NCI-H2081 treated with DMSO at 0.1 percent for 48 hours (cell line): ENCODE data around the gene WNT7B.

Experiments
- DNase-seq: peaks from one replicate; lab custom pipeline; 2025; lab: John Stamatoyannopoulos, UW

Gene WNT7B

DNA sequence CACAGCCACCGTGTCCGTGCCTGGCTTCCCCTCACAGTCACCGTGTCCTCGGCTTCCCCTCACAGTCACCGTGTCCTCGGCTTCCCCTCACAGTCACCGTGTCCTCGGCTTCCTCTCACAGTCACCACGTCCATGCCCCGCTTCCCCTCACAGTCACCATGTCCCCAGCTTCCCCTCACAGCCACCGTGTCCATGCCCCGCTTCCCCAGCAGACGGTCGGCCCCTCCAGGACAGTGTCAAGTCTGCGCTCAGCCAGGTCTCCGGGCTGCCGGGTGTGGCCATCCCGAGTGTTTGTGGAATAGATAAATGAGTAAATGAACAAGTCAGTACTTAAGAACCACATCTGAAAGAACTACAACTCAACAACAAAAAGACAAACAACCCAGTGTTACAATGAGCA, 23.8 kb downstream of the WNT7B start:
- DNase-seq: no peak

DNA sequence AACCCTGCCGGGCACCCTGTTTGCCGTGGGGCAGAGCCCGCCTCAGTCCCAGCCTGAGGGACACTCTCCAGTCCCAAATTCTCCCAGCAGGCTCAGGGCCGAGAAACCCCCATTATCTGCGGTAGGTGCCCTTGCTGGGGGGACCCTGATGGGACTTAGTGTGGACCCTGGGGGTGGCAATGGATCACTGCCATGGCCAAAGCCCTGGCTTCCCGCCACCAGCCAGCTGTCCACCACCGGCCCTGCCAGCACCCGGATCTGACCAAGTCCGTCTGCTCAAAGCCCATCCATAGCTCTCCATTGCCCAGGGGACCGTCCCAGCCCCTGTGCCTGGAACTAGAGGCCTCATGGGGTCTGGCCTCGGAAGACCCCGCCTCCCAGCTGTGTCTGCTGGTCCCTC, 24.4 kb downstream of the WNT7B start:
- no peak for DNase-seq

DNA sequence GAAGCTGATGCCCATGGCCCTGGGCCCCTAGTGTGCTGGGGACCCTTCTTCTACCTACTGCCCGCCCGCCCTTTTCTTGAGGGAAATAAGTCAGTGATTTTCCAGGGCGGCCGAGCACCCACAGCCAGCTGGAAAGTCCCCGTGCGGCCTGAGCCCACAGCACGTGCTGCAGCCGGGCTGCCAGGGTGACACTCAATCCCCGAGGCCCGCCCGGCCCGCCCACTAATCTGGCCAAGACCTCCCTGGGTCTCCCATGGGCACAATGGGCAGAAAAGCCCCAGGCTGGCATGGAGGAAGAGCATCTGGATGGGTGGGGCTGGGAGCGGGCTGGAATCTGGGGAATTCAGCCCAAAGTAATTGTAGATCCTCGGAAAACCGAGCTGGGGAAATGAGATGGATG, 24.8 kb downstream of the WNT7B start:
- DNase-seq: no peak

DNA sequence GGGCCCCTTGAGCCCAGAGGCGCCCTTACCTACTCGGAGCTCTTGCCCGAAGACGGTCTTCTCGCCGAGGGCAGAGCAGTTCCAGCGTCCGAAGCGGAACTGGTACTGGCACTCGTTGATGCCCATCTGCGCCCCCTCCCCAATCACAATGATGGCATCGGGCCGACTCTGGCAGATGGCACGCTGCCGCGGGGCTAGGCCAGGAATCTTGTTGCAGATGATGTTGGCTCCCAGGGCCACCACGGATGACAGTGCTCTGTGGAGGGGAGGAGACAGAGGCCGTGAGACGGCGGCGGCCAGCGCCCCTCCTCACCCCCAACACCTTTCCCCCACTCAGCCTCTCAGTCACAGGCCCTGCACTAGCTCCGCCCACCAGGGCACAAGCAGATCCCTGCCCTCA, 27.1 kb downstream of the WNT7B start:
- no peak for DNase-seq

DNA sequence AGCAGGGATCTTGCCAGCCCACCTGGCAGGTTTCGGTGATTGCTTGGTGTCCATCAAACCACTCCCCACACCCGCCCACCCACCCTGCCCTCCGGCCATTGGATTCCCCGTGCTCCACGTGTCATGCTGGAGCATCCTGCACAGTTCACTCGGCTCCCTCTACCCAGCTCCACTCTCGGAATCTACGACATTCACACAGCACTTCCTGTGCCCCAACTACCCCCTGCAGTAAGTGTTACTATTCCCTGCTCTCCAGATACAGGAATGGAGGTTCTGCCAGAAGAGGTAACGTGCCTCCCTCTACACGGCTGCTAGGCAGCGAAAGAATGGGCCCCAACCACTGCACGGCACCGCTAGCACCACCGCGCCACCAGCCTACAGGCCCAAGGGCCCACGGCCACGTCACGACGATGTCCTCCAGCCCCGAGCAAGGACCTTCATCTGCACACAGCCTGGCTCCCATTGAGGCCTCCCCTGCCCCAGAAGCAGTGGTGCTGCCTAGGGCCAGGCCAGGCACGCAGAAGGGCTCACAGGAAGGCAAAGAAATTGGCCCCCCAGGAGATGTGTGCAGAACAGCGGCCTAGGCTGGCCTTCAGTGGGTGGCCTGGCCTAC, 27.6 kb downstream of the WNT7B start:
- no peak for DNase-seq

DNA sequence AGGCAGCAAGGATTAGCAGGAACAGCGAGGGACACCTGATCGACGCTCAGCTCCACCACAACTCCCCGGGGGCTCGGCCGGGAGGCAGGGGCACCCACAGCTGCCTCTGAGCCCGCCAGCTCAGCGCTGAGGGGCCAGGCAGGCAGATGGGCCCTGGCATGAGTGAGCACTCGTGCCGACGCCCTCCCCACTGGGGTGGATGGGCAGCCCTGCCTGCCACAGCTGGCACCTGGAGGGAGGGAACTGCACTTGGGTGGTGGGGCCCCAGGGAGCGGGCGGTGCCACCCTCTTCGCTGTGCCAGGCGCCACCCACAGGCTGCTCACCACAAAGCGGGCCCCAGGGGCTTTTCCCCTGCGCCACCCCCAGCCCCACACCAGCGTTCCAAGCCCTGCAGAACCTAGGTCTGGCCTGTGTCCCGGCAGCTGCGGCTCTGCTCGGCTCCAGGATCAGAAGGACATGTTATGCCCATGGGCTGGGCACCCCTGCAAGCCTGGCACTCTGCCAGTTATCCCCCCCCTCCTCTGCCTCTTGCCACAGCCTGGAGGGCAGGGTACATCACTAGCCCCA, 28.8 kb downstream of the WNT7B start:
- no peak for DNase-seq

DNA sequence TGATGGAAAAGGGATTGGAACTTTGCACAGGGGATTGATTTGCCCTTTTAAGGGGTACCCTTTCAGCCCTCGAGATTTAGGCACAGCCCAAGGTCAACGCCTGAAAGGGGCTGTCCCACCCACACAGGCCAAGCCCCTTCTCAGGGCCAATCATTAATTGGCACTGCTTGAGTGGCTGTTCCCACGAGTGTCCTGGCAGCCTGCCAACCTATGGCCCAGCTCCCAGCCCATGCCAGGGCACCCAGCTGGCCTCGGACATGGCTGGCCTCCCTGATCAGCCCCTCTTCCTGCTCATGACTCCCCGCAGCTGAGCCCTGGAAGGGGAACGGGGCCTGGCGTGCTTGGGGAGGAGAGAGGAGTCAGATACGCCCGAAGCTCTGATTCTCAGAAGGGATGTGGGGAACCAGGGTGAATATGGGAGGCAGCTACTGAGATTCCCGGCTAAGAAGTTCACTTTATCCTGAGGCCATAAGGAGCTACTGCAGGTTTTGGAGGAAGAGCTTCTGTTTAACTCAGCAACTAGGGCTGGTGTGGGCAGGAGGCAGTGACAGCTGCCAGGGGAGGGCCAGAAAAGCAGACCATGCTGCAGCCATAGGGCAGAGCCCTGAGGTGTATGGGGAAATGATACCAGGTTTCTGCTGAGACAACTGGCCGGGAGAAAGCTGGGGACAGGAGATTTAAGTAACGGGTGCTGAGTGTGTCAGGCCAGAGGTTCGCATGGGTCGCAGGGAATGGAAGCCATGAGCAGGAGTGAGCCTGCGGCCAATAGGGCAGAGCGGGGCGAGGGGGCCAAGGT, 30.0 kb downstream of the WNT7B start:
- DNase-seq: no peak

DNA sequence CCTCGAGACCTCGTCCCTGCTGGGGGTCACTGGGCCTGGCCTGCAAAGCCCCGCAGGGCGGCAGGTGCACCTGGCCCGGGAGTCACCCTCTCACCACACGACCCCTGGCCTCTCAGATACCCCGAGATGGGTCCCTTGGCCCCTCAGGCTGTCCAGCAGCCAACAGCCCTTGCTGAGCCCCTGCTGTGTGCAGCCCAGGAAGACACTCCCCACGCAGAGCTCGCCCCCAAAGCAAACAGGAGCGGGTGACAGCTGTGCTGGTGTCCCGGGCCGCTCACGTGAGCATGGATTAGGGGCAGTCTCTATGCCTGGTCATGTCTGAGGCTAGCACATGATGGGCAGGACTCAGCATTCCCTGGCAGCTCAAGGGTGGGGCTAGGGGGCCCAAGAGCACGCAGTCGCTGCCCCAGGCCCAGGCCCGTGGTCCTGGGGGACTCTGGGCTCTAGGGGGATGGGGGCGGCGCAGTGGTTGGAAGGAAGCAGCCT, 31.3 kb downstream of the WNT7B start:
- DNase-seq: no peak

DNA sequence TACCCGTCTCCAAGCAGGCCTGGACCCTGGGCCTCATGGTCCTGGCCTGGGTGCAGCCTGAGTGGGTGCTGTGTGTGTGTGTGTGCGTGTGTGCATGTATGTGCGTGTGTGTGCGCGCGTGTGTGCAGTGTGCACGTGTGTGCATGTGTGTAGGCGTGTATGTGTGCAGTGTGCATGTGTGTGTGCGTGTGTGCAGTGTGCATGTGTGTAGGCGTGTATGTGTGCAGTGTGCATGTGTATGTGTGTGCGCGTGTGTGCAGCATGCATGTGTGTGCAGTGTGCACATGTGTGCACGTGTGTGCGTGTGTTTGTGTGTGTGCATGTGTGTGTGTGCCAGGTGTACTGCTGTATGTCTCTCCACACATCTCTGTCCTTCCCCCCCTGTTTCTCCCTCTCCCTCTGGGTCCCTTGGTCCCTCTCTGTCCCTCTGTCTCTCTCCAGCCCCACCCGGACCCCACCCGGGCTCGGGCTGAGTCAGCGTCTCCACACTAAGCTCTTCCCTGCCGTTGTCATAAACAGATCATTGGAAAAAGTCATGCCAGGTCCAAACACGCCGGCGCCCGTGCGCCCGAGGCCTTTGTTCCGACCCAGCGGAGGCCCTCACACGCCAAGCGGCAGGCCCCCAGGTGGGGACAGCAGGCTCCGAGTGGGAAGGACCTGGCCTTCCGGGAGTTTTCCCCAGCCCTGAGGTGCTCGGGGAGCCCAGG, 34.0 kb downstream of the WNT7B start:
- no peak for DNase-seq

DNA sequence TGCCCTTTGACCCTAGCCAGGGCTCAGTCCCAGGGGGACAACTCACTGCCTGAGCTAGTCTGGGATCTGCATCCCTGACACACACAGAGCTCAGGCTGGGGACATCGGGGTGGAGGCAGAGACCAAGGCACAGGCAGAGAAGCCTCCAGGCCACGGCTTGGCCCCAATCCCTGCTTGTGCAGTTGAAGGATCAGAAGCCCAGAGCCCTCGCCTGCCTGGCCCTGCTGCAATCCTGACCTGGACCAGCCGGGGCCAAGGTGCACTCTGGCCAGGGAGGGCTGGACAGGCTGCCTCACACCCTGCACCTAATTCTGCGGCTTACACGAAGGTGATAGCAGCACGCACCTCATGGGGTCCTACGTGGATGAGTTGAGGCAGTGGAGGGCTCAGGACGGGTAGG, 34.6 kb downstream of the WNT7B start:
- DNase-seq: no peak

DNA sequence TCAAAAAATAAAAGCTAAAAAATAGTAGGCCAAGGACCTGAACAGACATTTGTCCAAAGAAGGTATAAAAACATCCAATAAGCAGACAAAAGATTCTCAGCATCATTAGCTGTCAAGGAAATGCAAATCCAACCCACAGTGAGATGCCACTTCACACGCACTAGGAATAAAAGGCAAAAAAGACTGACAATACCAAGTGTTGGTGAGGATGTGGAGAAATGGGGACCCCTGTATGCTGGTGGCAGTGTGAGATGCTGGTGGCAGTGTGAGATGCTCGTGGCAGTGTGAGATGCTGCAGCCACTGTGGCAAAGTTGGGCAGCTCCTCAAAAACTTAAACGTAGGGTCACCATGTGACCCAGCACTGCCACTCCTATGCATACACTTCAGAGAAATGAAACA, 38.0 kb downstream of the WNT7B start:
- no peak for DNase-seq

DNA sequence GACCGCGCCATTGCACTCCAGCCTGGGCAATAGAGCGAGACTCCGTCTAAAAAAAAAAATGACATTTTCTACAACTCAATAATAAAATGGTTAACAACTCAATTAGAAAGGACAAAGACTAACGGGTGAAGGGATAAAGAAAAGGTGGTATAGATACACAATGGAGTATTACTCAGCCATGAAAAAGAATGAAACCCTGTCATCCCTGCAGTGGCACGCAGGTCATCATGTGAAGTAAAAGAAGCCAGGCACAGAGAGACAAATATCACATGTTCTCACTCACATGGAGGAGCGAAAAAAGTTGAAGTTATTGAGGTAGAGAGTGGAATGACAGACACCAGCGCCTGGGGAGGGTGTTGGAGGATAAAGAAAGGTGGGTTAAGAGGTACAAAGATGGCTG, 39.0 kb downstream of the WNT7B start:
- DNase-seq: no peak

DNA sequence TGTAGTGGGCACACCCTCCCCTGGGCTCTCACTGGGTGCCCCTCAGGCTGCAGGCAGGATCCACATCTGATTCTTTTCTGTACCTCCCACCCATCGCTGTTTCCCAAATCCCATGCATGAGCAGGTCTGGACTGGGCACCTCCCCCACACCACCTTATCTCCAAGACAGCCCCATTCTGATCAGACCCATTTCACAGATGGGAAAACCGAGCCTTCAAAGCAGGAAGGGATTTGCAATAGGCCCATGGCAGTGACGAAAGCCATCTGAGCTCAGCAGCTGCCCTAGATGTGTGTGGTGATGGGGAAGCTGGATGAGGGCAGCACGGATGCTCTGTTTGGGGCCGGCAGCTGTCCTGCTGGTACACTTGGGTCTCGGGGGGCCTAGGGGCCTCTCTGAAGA, 41.4 kb downstream of the WNT7B start:
- no peak for DNase-seq

DNA sequence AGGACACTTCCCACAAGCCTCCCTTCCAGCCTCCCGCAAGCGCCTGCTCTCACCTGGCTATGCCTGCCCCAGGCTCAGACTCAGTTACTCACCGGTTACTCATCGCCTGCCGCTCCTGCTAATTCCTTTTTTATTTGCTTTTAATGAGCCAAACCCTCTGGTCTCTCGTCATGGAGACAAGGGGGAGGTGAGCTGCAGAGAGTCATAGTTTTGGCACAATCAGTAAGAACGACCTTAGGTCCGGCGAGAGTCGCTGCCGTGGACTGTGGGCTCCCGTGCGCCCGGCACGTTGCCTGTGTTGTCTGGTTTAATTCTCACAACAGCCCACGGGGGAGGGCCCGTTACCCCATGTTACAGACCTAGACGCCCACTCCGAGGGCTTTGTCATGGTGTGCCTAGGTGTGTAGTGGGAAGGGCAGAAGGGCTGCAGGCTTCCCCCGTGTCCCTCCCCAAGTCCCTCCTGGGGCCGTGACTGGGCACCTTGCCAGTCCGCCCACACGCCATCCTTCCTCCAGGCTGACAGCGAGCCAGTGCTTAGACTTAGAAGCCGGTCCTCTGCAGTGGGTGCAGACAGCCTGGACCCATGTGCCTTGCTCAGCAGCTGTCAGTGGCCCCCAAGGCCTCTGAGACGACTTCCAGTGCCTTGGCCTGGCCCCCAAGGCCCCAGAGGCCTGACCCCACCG, 42.2 kb downstream of the WNT7B start:
- DNase-seq: no peak

DNA sequence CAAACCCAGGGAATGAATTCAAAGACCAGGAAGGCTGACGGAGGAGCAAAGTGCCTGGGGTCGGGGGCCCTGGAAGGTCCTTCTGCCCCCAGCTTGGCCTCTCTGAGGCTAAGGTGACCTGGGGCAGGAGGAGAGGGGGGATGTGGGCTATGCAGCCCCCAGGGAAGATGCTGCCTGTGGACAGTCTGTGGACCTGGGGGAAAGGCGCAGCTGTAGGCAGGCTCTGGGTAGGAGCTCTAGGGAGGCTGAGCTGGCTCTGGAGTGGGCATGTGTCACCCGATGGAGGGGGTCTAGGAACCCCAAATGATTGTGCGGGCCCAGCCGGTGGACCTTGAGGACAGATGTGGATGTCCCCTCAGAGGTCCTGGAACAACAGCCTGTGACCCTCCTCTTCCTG, 42.8 kb downstream of the WNT7B start:
- no peak for DNase-seq

DNA sequence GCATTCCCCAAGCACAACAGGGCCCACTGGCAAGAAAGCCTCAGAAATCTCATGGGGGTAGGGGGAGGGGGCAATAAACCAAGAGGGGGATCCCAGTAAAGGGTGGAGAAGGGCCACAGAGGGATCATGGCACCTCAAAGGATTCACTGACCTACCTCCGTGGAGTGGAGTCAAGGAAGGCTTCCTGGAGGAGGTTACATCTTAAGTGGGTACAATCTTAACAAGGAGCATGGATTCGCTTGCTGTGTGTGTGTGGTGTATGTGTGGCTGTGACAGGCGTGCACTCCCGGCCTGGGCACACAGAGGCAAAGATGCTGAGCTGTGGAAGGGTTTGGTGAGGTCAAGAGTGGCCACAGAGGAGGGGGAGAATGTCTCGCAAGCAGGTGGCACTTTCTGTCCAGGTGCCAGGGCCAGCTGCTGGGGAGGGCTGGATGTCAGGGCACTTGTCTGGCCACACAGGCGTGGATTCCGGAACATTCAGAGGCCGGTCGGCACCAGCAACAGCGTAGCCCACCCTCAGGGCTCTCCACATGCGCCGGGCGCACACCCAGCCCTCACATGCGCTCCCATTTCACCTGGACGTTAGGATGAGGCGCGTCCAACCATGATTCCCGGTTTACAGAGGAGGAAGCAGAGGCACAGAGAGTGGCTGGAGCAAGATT, 43.3 kb downstream of the WNT7B start:
- DNase-seq: no peak

DNA sequence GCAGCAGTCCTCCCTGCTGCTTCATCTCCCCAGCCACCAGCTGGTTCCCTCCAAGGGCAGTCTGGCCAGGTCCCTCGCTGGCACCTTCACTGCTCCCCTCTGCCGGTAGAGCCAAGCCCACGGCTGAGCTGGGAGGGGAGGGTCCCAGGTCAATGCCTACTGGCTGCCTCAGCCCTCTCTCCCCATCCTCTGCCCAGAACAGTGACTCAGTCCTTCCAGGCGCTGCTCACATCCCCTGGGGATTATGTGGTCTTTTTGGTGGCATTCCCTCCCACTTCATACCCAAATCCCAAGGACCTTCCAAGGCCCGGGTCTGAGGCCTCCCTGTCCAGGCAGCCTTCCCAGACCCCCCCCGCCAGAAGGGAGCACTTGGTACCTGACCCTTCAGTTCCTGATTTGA, 44.9 kb downstream of the WNT7B start:
- no peak for DNase-seq

DNA sequence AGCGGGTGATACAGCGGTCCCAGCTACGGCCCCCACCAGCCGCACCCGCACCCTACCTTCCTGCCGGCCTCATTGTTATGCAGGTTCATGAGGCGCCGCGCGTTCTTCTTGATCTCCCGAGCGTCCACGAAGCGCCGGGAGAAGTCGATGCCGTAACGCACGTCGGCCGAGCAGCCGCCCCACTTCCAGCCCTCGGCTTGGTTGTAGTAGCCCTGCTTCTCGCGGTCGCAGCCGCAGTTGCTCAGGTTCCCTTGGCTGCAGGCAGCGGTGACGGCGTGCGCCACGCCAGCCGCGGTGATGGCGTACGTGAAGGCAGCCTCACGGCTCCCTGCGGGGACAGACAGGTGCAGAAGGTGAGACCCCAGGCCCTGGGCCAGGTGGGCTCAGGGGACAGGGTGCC, 45.9 kb downstream of the WNT7B start:
- no peak for DNase-seq

DNA sequence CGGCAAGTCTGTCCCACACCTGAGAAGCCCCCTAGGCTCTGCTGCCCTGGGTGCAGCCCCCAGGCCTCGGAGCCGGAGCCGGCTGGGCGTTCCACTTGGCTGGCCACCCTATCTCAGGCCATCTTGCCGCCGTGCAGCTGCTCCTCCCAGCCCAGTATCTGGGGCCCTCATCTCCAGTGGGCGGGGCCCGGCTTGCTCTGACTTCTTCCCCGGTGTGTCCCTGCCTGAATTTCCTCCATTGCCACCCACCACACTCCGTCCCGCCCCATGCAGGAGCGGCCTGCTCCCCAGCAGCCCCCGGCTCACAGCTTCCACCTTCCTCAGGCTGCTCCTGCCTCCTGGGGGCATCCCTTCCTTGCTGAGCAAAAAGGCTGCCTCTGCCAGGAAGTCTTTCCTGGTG, 46.6 kb downstream of the WNT7B start:
- DNase-seq: no peak

DNA sequence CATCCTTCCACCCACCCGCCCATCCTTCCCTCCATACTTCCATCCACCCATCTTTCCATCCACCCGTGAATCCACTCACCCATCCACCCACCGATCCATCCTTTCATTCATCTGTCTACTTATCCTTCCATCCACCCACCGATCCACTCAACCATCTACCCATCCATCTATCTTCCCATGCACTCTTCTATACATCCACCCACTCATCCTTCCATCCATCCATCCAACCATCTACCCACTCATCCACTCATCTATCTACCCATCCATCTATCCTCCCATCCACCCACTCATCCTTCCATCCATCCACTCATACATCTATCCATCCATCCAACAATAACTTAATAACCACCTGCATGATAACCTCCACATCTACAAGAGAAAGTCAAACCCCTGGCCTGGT, 47.3 kb downstream of the WNT7B start:
- DNase-seq: no peak

DNA sequence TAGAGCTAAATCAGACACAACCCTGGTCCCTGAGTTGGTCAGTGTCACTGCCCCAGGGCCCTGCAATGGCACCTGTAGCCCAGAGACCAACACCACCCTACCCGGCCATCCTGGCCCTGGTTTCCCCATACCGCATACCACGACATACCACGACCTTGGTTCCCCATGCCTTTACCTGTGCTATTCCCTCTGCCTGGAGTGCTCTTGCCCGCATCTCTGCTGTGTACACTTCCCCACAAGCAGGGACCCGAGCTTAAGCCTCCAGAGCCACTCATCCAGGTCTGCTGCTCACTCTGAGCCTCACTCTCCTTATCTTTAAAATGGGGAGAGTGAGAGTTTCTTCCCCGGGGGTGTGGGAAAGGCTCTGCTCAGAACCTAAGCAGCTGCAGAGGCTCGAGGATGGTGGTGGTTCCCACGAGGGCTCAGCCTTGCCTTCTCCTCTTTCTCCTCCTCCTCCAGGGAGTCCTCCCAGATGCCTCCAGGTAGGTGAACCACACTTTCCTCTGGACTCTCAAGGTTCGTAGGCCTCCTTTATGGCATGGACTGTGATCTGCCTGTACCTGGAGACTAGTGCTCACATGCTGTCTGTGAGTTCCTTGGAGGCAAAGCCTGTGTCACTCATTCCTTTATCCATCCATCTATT, 48.1 kb downstream of the WNT7B start:
- DNase-seq: no peak
